GM21576 (cell line): Measurements from ENCODE around the gene DYNLT2.
"Not testable (repeated sequence)": the region's sequence is repeated elsewhere in the genome, so short reads cannot be mapped to it uniquely, and the experiment has no call there.

Experiments used
- ATAC-seq: cut with Tn5 transposase; IDR thresholded peaks from one replicate; pipeline ENCODE4 v1.9.1; 2021; ENCODE audit warnings: mild to moderate bottlenecking, moderate library complexity; ENCODE audit not compliant: unreplicated experiment

Gene DYNLT2

GRCh38 chr6:169783971-169784820, 32.8 kb upstream of the DYNLT2 start:
- ATAC-seq: no peak

GRCh38 chr6:169783401-169783800, 32.0 kb upstream of the DYNLT2 start:
- no peak for ATAC-seq

- ATAC-seq: no peak
These were observed 31.6 kb upstream of the DYNLT2 start for GRCh38 chr6:169782966-169783365.

- ATAC-seq: no peak
These were observed 29.3 kb upstream of the DYNLT2 start for GRCh38 chr6:169780571-169781091.

GRCh38 chr6:169779896-169780295, 28.5 kb upstream of the DYNLT2 start:
- no peak for ATAC-seq

GRCh38 chr6:169779092-169779815, 27.9 kb upstream of the DYNLT2 start:
- no peak for ATAC-seq

- no peak for ATAC-seq
These were observed 27.3 kb upstream of the DYNLT2 start for GRCh38 chr6:169778646-169779045.

- no peak for ATAC-seq
These were observed 26.5 kb upstream of the DYNLT2 start for GRCh38 chr6:169777896-169778295.

GRCh38 chr6:169776379-169776778, 25.0 kb upstream of the DYNLT2 start:
- no peak for ATAC-seq

GRCh38 chr6:169775321-169775720, 23.9 kb upstream of the DYNLT2 start:
- no peak for ATAC-seq

- ATAC-seq: no peak
These were observed 23.0 kb upstream of the DYNLT2 start for GRCh38 chr6:169774347-169774746.

- ATAC-seq: no peak
These were observed 15.8 kb upstream of the DYNLT2 start for GRCh38 chr6:169766921-169767736.

- no peak for ATAC-seq
These were observed 14.9 kb upstream of the DYNLT2 start for GRCh38 chr6:169766232-169766631.

- not testable (repeated sequence) for ATAC-seq
These were observed 14.4 kb upstream of the DYNLT2 start for GRCh38 chr6:169765789-169766188.

GRCh38 chr6:169763881-169764280, 12.5 kb upstream of the DYNLT2 start:
- ATAC-seq: no peak

GRCh38 chr6:169763308-169763707, 11.9 kb upstream of the DYNLT2 start:
- no peak for ATAC-seq

GRCh38 chr6:169755162-169755561, 3.8 kb upstream of the DYNLT2 start:
- no peak for ATAC-seq

GRCh38 chr6:169752074-169752623, 777 bp upstream of the DYNLT2 start:
- no peak for ATAC-seq

- ATAC-seq: no peak
These were observed 4.8 kb downstream of the DYNLT2 start for GRCh38 chr6:169746556-169746955.

GRCh38 chr6:169745405-169745804, 6.0 kb downstream of the DYNLT2 start:
- ATAC-seq: no peak

GRCh38 chr6:169741344-169741743, 10.0 kb downstream of the DYNLT2 start:
- ATAC-seq: no peak
